GM12873 (cell line): ENCODE data around the gene SPSB1.

Experiments used
- TF ChIP-seq, protein P1 (sequence below): IDR thresholded peaks from 2 replicates; pipeline ENCODE4 v1.5.1; 2012; ENCODE audit warnings: low read depth, mild to moderate bottlenecking, moderate library complexity, low read length, control low read depth; ENCODE audit not compliant: insufficient read depth; ENCODE audit errors: missing control alignments

SPSB1 gene

DNA sequence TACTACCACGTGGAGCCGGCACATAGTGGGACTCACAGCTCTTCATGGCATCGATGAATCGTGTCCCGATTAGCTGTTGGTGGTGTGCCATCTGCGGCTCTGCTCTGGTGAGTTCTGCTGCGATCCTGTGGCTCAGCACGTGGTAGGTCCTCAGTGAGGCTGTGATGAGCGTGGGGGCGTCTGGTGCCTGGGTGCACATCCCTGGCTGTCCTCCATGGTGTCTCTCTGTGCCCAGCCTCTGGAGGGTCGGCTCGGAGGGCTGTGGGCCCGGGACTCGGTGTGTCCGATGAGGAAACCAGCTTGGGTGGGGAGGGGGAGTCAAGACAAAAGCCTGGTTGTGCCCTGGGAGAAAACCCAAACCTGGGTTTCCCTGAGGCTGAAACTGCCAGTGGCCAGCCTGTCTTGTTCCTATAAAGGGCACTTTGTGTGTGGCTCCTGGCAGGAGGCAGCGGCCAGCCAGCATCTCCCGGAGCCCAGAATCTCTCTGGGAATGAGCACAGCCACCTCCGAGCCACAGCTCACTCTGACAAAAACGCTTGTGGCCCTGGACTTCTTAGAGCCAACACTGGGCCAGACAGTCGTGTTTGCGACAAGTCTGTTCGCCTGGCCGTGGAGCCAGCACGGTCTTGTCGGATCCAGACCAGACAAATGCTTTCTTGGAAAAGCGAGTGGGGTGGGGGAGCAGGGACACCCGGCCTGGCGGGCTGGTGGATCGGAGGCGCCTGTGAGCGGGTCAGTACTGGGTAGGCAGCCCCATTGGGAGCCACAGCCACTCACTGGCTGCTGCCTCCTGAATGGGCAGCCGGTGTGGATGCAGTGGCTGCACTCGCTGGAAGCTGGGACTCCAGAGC lies 31.8 kb downstream of the SPSB1 start:
- TF ChIP-seq, protein P1, sequence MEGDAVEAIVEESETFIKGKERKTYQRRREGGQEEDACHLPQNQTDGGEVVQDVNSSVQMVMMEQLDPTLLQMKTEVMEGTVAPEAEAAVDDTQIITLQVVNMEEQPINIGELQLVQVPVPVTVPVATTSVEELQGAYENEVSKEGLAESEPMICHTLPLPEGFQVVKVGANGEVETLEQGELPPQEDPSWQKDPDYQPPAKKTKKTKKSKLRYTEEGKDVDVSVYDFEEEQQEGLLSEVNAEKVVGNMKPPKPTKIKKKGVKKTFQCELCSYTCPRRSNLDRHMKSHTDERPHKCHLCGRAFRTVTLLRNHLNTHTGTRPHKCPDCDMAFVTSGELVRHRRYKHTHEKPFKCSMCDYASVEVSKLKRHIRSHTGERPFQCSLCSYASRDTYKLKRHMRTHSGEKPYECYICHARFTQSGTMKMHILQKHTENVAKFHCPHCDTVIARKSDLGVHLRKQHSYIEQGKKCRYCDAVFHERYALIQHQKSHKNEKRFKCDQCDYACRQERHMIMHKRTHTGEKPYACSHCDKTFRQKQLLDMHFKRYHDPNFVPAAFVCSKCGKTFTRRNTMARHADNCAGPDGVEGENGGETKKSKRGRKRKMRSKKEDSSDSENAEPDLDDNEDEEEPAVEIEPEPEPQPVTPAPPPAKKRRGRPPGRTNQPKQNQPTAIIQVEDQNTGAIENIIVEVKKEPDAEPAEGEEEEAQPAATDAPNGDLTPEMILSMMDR, result no peak

DNA sequence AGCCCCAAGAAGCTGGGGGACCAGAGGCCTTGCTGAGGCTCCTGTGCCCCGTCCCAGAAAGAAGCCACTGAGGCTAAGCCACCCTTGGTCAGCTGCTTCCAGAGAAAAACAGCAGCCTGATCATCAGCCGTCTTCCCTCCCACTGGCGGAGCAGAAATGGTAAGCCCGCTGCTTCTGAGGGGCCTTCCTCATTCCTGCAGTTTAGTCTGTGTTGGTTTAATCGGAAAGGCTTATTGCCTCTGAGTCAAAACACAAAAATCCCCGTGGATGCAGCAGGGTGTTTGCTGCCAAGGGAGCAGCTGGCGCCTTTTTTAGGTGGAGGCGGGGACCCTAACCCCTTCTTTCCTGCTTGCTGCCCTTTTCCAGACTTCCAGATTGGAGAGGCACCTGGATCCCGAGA lies 33.9 kb downstream of the SPSB1 start:
- TF ChIP-seq, protein P1, result no peak

DNA sequence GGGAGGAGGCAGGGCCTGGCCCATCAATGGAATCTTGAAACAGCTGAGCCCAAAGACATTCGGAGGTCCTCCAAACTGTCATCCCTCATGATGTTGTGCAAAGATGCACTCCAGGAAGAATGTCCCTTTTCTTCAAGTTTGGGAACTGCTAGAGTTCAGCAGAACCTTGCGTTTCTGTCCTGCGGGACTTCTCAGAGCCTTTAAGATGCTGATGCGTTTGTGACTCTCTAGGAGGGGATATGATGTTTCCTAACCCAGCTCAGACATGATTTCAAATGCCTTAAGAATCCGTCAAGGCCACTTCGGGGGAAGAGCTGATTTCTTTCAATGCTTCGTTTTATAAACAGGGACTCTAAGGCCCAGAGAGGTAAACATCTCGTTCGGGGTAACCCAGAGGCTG lies 35.5 kb downstream of the SPSB1 start:
- TF ChIP-seq, protein P1, result no peak

DNA sequence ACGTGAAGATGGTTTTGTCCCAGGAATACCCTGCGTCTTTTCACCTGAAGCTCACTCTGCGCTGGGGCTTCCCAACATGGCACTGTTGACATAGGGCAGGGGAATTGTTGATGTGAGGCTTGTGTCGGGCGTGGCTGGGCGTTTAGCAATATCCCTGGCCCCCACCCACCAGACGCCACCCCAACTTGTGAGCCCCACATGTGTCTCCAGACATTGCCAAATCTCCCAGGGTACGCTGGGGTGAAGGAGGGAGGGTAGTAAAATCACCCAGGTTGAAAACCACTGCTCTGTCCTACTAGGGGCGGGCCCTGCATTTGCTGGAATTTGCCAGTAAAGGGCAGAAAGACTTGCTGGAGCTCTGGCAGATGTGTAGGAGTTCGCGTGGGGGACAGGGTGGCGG lies 36.0 kb downstream of the SPSB1 start:
- TF ChIP-seq, protein P1, result no peak

DNA sequence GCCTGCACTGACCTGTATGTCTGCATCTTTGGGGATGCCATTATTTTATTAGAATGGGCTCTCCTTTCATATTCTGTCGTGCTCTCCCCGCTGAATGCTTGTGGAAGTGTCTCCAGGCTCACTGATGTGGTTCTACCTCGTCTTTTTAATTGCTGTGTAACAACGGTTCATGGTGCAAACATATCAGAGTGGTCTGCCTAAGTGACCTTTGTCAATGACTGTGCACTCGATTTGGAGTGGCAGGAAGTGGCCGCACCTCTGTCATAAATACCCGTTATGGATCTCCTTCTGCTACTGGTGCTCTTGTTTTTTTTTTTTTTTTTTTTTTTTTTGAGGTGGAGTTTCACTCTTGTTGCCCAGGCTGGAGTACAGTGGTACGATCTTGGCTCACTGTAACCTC lies 38.3 kb downstream of the SPSB1 start:
- TF ChIP-seq, protein P1, result no peak

DNA sequence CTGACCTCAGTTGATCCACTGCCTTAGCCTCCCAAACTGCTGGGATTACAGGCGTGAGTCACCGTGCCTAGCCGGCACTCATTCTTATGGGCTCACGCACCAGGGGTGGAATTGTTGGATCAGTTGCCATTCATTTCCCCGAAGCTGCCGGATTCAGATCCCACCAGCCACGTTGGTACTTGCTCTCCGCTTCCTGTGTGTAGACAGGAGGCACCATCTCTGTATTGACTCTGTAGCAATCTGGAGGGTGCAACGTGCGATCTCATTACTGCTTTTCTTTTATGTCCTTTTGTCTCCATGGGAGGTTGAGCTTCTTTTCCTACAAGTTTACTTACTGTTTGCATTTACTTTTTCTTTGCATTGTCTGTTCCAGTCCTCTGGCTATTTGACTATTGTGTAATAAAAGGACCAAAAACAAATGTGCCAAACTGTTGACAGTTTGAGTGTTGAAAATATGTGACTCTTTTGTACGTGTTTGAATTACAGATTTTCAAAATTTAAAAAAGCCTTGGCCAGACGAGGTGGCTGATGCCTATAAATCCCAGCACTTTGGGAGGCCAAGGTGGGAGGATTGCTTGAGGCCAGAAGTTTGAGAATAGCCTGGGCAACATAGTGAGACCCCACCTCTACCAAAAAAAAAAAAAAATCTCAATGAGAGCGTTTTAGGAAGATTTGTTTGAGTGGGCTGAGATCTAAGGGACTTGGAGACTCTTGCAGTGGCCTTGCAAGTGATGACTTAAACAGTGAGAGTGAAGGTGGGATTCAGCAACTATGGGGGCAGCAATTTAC lies 39.1 kb downstream of the SPSB1 start:
- TF ChIP-seq, protein P1, result no peak

DNA sequence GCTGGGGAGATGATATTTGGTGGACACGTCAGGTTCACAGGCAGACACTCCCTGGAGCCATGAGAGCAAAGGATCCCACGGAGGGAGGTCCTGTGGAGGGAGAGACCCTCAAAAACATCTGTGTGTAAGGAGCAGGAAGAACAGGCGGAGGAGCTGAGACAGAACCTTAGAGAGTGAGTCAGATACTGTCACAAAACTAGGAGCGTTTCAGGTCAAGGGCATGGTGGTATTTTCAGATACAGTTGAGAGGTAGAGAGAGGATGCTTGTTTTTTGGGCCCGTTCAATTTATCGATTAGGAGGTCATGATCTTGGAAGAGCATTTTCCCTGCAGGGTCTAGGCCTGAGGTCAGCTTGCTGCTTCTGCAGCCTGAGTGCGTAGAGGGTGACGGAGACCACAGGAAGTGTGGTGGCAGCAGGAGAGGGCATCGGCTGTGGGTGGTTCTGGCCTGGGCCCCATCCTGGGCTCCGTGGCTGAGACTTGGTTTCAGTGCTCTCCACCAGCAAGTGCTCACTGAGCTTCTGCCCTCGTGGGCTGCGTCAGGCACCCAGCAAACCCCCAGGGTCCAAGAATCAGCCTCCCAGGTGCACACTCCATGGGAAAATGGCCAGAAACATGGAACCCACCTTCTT lies 39.9 kb downstream of the SPSB1 start:
- TF ChIP-seq, protein P1, result no peak
